CD4-positive, alpha-beta T cell (primary cell): ENCODE results near the gene CDK14. TPM values are rescaled to one million over a fixed set of nuclear protein-coding genes. Genes with fewer than 3 reads are reported as not detected.

Source experiments
- ATAC-seq: fragments of 200-7000 bp; cut with Tn5 transposase; one replicate; pipeline ENCODE4 v1.10.0; 2022; ENCODE audit warnings: mild to moderate bottlenecking; ENCODE audit not compliant: poor library complexity
- CTCF ChIA-PET: fragments of 350-600 bp; sonication (Branson Sonifier 250); formaldehyde crosslinking; loops from one replicate; lab custom pipeline; 2021; ENCODE audit warnings: antibody characterized with exemption, inconsistent platforms; lab: Charles Lee
- POLR2A ChIA-PET: fragments of 350-600 bp; sonication (Branson Sonifier 250); formaldehyde crosslinking; loops from one replicate; lab custom pipeline; 2021; ENCODE audit warnings: antibody characterized with exemption, inconsistent platforms; lab: Charles Lee
- DNase-seq, 14 experiments: peaks; one replicate each; pipeline ENCODE4 v3.0.0-alpha.2; 2013 to 2020; ENCODE audit warnings: mixed read lengths in 2 of 14
- H3K27ac ChIP-seq, 2 donors: one replicate each; pipeline versions ENCODE4 v1.5.1 to v1.7.0; 2013; ENCODE audit warnings: low read length in 2 of 2, low read depth in 1 of 2, mild to moderate bottlenecking in 1 of 2
- H3K27me3 ChIP-seq, 2 experiments: 1 replicate in 1 of 2; 2 replicates in 1 of 2; pipeline versions ENCODE4 v1.6.1 to v1.7.0; 2013; ENCODE audit warnings: low read length in 2 of 2, control low read depth in 1 of 2, mild to moderate bottlenecking in 1 of 2, moderate library complexity in 1 of 2; ENCODE audit not compliant: insufficient read depth in 2 of 2, control insufficient read depth in 1 of 2
- H3K36me3 ChIP-seq: one replicate; pipeline ENCODE4 v1.6.1; 2013; ENCODE audit warnings: low read length, control low read depth; ENCODE audit not compliant: insufficient read depth
- H3K4me1 ChIP-seq: one replicate; pipeline ENCODE4 v1.6.1; 2013; ENCODE audit warnings: low read length, control low read depth; ENCODE audit not compliant: insufficient read depth
- H3K4me3 ChIP-seq: one replicate; pipeline ENCODE4 v1.5.1; 2013; ENCODE audit warnings: mild to moderate bottlenecking, low read length, moderate library complexity
- H3K9me3 ChIP-seq, 2 experiments: 1 replicate in 1 of 2; 2 replicates in 1 of 2; pipeline versions ENCODE4 v1.6.1 to v1.7.0; 2013; ENCODE audit warnings: low read length in 2 of 2, mild to moderate bottlenecking in 2 of 2, control low read depth in 1 of 2, moderate library complexity in 1 of 2; ENCODE audit not compliant: control insufficient read depth in 1 of 2, insufficient read depth in 1 of 2
- H3K27ac Mint-ChIP-seq: one replicate; pipeline ENCODE4 v1.8.0; 2020; ENCODE audit warnings: mixed read lengths
- H3K27me3 Mint-ChIP-seq: one replicate; pipeline ENCODE4 v1.8.0; 2021; ENCODE audit warnings: mixed read lengths
- H3K36me3 Mint-ChIP-seq: one replicate; pipeline ENCODE4 v1.8.0; 2021; ENCODE audit warnings: low read depth, mixed read lengths
- H3K4me1 Mint-ChIP-seq: one replicate; pipeline ENCODE4 v1.8.0; 2021; ENCODE audit warnings: low read depth, mixed read lengths
- H3K4me3 Mint-ChIP-seq: one replicate; pipeline ENCODE4 v1.8.0; 2020; ENCODE audit warnings: mild to moderate bottlenecking, mixed read lengths
- H3K9me3 Mint-ChIP-seq: one replicate; pipeline ENCODE4 v1.8.0; 2020; ENCODE audit warnings: mixed read lengths
- CTCF ChIP-seq: fragments of 200-600 bp; IDR thresholded peaks from one replicate; pipeline ENCODE4 v1.8.0; 2022; ENCODE audit warnings: antibody characterized with exemption, mild to moderate bottlenecking
- intact Hi-C, 2 experiments: fragments of 100-400 bp; cut with DNase I in 1 of 2; cut with micrococcal nuclease in 1 of 2; formaldehyde crosslinking; loops; one replicate each; pipeline versions ENCODE4 v1.15.1 to v1.9.0; 2023 to 2025; cut with DNase I, micrococcal nuclease
- total RNA-seq, 174 experiments: library from RNA in 2 of 174; stranded (reverse) in 2 of 174; gene quantifications; one replicate each; pipeline ENCODE4 v1.2.3 and lab custom pipeline; 2021 to 2026

CDK14 gene
- total RNA-seq, 2 experiments from 2014 or later, result 0.45 to 0.47 TPM

GRCh38 chr7:90858546-90858945 is 262.4 kb downstream of the CDK14 start:
- CTCF ChIA-PET, result no interaction called here
- DNase-seq (no peak), ATAC-seq (no peak)
- Histone ChIP-seq H3K27me3 (no peaks in the 10 kb centered on the region), H3K9me3 (peaks cover 0 to 5% of the 10 kb centered on the region in 2 experiments), H3K4me1 (no peaks in the 10 kb centered on the region), H3K4me3 (no peak overlapping the region), H3K27ac (no peak overlapping the region), H3K36me3 (no peaks in the 10 kb centered on the region)
- POLR2A ChIA-PET, result no interaction called here
- TF ChIP-seq CTCF, result no peak
- Mint-ChIP-seq H3K9me3 (no peaks in the 10 kb centered on the region), H3K4me1 (no peaks in the 10 kb centered on the region), H3K27me3 (no peaks in the 10 kb centered on the region), H3K36me3 (no peaks in the 10 kb centered on the region), H3K4me3 (no peak overlapping the region), H3K27ac (no peak overlapping the region)
- intact Hi-C loops, result no loop called here

- no peak for TF ChIP-seq CTCF
- Mint-ChIP-seq H3K4me3 (no peak overlapping the region), H3K27me3 (no peaks in the 10 kb centered on the region), H3K4me1 (no peaks in the 10 kb centered on the region), H3K36me3 (no peaks in the 10 kb centered on the region), H3K9me3 (no peaks in the 10 kb centered on the region), H3K27ac (no peak overlapping the region)
- Histone ChIP-seq H3K27ac (no peak overlapping the region), H3K27me3 (no peaks in the 10 kb centered on the region), H3K4me3 (no peak overlapping the region), H3K4me1 (no peaks in the 10 kb centered on the region), H3K36me3 (no peaks in the 10 kb centered on the region), H3K9me3 (peaks cover 0 to 5% of the 10 kb centered on the region in 2 experiments)
- POLR2A ChIA-PET, result no interaction called here
- ATAC-seq (no peak), DNase-seq (no peak)
- CTCF ChIA-PET, result no interaction called here
- intact Hi-C loops, result no loop called here
Observed at GRCh38 chr7:90859521-90859920, 263.4 kb downstream of the CDK14 start.

- Histone ChIP-seq H3K4me1 (no peaks in the 10 kb centered on the region), H3K27ac (no peak overlapping the region), H3K9me3 (peaks cover 0 to 5% of the 10 kb centered on the region in 2 experiments), H3K4me3 (no peak overlapping the region), H3K27me3 (no peaks in the 10 kb centered on the region), H3K36me3 (no peaks in the 10 kb centered on the region)
- Mint-ChIP-seq H3K27ac (no peak overlapping the region), H3K4me3 (no peak overlapping the region), H3K27me3 (no peaks in the 10 kb centered on the region), H3K9me3 (no peaks in the 10 kb centered on the region), H3K4me1 (no peaks in the 10 kb centered on the region), H3K36me3 (no peaks in the 10 kb centered on the region)
- ChIA-PET CTCF (no interaction called here), POLR2A (no interaction called here)
- intact Hi-C loops, result no loop called here
- no peak for DNase-seq
- no peak for TF ChIP-seq CTCF
- ATAC-seq, result no peak
Observed at GRCh38 chr7:90864088-90864487, 268.0 kb downstream of the CDK14 start.
